GM12892 (cell line): ENCODE results near the gene ALPK1.

Source experiments
- POLR2A ChIP-seq: IDR thresholded peaks from 2 replicates; pipeline ENCODE4 v1.6.1; 2011; ENCODE audit warnings: low read depth, low read length, control low read depth
- TAF1 ChIP-seq: IDR thresholded peaks from 2 replicates; pipeline ENCODE4 v1.6.1; 2011; ENCODE audit warnings: low read depth, mild to moderate bottlenecking, control low read depth, low read length, borderline replicate concordance

GRCh38 chr4:112453321-112453720 is 156.2 kb downstream of the ALPK1 start:
- TF ChIP-seq TAF1 (no peak), POLR2A (no peak)
